Measurements from ENCODE around the gene IFNA5.

Gene IFNA5

GRCh38 chr9:21305213-21305612 is at the start of gene IFNA5:
IFNA5 (minus strand) TSS chr9:21305313; CDS start chr9:21305256, 57 bp downstream.
- DNase-seq, result no peak

DNA sequence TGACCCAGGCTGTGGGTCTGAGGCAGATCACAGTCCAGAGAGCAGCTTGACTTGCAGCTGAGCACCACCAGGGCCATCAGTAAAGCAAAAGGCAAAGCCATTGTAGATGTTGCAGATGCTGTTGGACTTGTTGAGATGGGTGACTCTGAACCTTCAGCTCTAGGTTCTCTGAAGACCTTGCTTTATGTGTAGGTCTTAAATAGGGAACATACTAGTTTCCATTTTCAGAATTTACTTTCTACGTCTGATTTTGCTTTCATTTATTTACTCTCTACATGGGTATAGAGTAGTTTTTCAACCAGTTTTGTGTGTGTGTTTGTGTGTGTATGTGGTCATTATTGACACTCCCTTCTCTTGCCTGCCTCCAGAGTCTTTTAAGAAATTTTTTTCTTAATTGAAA is 45.7 kb upstream of the IFNA5 start, which contains the start of gene IFNA6:
TSS of gene IFNA6 (minus strand) at position 101 of the 400 bp plus-strand sequence. CDS start at position 101, 0 bp downstream.
- no peak for DNase-seq

- DNase-seq, result no peak
Observed at GRCh38 chr9:21348430-21348970, 43.4 kb upstream of the IFNA5 start.

- no peak for DNase-seq
Observed at GRCh38 chr9:21340735-21341134, 35.6 kb upstream of the IFNA5 start.

- DNase-seq, result no peak
Observed at GRCh38 chr9:21336457-21336856, 31.3 kb upstream of the IFNA5 start.

DNA sequence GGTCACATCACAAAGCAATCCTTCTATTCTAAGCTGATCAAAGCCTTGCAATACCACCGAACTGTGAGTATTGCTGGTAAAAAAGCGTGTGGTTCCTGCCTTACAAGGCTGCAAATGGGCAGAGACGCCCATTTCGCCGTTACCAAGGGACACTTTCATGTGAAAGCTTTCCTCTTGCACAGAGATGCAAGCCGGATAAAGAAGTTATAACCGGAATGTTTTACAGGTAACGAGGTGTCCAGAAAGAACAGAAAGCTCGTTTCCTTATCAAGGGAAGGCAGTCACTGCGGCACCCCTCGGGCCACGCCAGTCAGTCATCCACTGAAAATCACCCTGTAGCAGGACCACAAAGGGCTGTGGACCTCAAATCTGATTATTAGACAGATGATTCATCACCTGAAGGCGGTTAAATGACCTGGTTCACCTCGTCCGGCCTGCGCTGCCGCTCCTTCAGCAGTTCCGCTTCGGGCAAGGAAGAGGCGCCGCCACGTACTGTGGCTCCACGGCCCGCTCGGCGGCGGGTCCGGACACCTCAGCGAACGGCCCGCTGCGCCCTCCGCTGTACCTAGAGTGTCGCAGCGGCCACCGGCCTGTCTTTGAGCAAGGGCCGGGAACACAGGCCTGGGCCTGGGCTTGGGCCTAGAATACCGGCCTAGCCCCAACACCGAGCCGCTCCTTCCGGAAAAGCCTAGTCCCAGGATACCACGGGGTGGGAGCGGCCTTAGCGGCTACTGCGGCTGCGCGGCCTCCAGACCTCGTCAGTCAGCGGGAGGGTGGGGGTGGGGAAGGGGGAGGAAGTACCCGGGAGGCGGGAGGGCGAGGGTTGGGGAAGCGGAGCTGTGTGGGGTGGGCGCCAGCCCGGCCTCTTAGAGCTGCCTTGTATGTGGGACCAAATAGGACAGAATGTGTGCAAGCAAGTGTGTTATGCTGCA is 29.9 kb upstream of the IFNA5 start, which contains the start of gene KLHL9:
TSS of gene KLHL9 (minus strand) at position 704 of the 932 bp plus-strand sequence. CDS start at position 159, 545 bp downstream.
- peak; percentile 85 for DNase-seq

DNA sequence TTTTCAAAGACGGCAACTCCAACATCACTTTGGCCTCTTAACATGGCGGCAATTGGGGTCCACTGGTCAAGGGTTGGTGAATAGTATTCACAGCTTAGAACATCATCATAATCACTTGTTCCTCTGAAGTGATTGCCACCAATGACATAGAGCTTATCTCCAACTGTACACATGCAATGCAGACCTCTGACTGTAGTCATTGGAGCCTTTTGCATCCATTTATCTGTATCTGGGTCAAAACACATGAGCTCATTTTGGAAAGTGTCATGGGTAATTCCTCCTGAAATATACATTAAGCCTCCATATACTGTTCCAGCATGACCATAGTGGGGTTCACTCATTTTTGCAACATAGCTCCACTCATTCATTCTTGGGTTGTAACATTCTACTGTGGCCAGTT is 28.1 kb upstream of the IFNA5 start:
- no peak for DNase-seq

GRCh38 chr9:21331676-21332402 is 26.7 kb upstream of the IFNA5 start:
- no peak for DNase-seq

DNA sequence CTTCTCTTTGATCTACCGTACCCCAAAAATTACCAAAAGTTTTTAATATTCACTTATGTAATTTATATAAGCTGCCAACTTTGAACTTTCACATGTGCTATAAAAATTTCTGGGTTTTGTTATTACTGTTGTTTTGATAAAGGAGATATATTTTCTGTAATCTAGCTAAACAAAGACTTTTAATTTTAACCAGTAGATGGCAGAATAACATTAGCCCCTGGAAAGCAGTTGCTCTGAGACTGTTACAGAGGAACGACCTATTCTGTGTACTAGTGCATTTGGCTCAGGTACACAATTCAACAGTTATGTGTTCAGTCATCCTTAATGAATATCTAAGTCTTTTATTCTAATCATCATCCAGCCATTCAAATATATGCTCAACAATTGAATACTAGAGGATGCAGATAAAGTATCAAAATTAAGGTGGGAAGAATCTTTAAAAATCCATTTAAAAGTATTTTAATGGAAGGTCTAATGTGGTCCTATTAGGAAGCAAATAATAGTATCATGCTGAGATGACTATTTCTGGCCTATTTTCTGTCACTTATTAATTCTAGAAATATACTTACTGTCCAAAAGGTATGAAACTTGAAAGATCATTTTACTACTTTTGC is 21.5 kb upstream of the IFNA5 start:
- no peak for DNase-seq

DNA sequence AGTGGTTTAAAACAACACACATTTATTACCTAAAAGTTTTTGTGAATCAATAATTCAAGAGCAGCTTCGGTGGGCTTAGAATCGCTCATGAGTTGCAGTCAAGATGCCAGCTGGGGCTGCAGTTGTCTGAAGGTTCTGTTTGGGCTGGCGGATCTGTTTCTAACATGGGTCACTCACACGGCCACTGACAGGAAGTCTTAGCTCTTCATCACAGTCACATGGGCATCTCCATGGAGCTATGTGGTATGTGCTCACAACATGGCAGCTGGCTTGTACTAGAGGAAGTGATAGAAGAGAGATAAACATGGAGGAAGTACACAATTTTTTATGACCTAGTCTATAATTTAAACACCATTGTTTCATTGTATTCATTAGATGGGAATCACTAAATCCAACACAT is 18.9 kb upstream of the IFNA5 start:
- no peak for DNase-seq

GRCh38 chr9:21322911-21323461 is 17.9 kb upstream of the IFNA5 start:
- DNase-seq, result no peak

DNA sequence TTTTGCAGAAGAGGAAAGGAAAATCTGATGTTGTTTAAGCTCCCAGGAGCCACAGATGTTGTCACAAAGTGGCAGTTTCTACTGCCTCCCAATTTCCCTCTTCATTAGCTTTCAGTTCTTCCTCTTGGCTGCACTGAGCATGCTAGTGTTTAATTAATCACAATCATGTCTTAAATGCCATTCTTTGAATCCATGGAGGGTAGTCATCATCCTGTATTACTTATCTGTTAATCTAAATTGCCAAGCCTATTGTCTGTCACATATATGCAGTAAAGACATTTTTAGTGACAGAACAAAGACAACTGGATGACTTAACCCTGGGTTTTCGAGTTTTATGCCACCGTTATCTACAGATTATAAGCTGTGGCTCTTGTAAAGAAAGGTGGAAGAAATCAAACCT is 15.4 kb upstream of the IFNA5 start:
- no peak for DNase-seq

DNA sequence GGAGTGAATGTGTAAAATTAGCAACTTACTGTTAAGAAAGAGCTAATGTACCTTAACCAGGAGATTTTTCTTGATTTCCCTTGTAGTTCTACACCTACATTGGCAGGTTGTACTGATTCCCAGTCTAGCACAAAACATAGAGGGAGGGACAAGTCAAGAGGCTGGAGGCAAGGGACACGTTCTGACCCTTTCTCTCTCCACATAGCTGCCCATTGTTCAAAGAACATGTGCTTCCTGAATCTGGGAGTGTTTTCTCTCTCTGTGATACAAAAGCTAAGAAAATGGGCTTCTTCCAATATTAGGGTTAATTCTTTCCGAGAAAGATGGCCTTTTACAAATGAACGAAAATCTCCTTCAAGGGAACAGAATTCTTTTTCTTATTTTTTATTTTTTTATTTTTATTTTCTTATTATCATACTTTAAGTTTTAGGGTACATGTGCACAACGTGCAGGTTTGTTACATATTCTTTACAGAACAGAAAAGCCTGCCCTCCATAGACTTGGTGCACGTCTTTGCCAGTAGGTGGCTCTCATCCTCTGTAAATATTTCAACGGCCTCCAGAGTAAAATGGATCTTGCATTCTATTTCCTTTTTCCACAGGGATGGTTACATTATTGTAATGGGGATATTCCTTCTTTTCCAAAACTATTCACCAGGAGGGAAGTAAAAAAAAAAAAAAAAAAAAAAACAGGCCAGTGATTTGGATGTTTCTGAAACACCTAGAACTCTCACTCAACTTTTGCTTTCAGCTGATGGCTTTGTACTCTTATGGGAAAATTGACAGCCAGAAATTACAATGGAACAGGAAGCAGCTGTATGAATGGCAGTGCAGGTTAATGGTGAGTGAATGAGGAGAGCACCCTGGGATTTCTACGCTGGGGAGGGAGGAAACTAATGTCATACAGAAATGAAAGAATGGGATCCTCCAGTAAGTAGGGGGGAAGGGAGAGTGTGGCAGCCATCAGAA is 13.1 kb upstream of the IFNA5 start:
- no peak for DNase-seq

DNA sequence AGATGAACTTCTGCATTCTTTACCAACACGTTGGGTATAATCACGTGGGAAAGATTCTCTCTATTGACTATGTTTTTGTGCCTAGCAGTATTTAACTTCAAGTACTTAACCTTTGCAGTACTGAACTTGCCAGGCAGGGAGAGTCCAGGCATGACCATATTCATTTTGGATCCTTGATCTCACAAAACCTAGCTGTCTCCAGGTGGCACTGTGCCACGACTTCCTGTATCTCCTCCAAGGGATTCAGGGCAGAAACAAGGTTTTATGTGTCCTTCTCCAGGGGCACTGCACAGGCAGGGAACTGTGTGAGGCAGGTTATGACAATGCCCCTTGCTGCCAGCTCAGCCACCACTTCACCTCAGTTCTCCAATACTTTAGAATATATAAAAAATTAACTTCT is 11.7 kb upstream of the IFNA5 start:
- DNase-seq, result no peak

DNA sequence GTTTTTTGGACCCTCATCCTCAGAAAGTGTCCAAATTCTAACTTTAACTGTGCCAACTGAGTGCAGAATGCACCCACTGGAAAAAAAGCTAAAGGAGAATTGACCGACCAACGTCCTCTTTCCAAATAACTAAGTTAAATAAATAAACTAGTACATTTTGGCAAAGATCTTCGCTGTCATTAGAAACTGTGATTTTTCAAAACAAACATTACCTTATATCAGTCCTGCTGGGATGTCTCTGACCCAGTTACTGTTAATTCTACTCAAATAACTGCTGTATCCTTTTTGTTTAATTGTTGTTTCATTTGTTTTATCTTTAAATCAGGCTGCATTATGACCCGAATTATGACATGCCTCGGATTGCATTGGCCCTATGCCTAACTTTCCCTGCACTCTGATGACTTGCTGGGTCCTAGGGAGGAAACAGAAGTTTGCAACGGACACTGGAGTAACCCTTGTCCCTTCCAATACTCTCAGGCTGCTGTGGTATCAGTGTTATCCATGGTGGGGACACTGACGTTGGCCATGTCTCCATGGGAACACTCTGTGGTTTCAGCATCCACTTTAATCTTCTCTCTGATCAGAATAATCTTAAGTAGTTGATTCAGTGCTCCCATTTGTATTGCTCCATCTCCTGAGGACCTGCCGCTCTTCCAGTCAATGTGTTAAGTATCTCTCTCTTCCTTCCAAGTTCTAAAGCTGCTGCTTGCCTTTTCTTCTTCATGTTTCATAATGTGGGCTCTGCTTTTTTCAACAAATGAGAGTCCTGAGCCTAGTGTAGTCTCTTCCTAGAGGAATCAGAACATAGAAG is 11.1 kb upstream of the IFNA5 start:
- no peak for DNase-seq

- no peak for DNase-seq
Observed at GRCh38 chr9:21314152-21314551, 9.0 kb upstream of the IFNA5 start.

DNA sequence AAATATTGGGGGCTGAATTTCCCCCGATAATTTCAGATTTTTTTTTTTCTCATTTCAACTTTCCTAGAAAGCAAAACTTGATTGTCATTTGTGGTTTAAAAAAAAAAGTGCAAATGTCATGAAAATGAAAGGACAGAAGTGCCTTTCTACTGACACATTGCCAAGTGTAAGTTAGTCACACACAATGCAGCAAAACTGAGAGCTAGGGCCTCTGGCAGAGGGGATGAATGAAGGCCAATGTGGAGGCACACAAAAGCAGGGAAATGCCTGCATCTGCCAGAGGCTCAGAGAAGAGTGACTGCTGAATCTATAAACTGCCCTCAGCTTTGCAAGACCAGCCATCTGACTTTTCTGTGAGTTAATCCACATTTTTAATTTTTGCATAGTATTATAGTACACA is 6.8 kb upstream of the IFNA5 start:
- DNase-seq, result no peak

DNA sequence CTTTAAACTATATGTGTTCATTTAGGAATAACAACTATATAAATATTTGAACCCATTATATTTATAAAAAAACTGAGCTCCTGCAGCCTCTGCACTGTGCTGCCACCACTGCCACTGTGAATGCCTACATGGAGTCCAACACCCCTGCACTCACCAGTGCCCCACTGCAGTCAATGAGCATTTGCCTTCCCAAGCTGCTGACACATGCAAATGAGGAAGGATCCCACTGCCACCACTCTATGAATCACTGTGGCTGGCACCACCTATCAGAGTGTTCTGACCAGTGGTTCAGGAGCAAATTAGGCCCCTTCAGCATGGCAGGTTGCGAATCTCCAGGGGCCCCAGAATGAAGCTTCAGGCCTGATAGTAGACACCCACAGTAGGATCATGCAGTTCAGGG is 9.1 kb downstream of the IFNA5 start:
- no peak for DNase-seq

- DNase-seq, result no peak
Observed at GRCh38 chr9:21294904-21295538, 10.1 kb downstream of the IFNA5 start.

GRCh38 chr9:21294364-21294774 is 10.7 kb downstream of the IFNA5 start:
- DNase-seq, result no peak

Data from activated CD4-positive, CD25-positive, alpha-beta regulatory T cell treated with anti-CD3 and anti-CD28 coated beads, Interleukin-2, amount 50 U/mL, for 72 hours (primary cell).